ENCODE data around the gene POLG. TPM values are rescaled to one million over a fixed set of nuclear protein-coding genes. Genes with fewer than 3 reads are reported as not detected.

POLG gene
- total and polyA plus RNA-seq, 2 of the 4 experiments (the other 2 are of a cell fraction), result 19.9 to 30.6 TPM

- H2AK5ac ChIP-seq (ENCODE audit: low read depth, low read length), result no peak overlapping the region
- POLR2A ChIA-PET (ENCODE audit: unreplicated experiment), result no interaction called here
- ATAC-seq (ENCODE audit: low read depth), result no peak
These were observed 42.6 kb upstream of the POLG start for GRCh38 chr15:89377024-89377841.

More at GRCh38 chr15:89377024-89377841, 42.6 kb upstream of the POLG start:
- H3K4me2 ChIP-seq (ENCODE audit: low read depth, low read length), result no peak overlapping the region
- H3K4me1 ChIP-seq (ENCODE audit: control insufficient read depth, insufficient read depth, low read length), result no peaks in the 10 kb centered on the region
- no peak overlapping the region for H3K27ac ChIP-seq (ENCODE audit: insufficient read depth, low read length)
- H2BK120ac ChIP-seq (ENCODE audit: low read depth, low read length), result no peak overlapping the region
- intact Hi-C loops (cut with micrococcal nuclease) (no loop called here), in situ Hi-C loops (cut with MboI; ENCODE audit: low sequenced_read_pairs) (no loop called here), dilution Hi-C loops (cut with HindIII; ENCODE audit: low sequenced_read_pairs, unreplicated experiment) (no loop called here)
- no peak overlapping the region for H3K4me3 ChIP-seq (ENCODE audit: insufficient read depth, low read depth, low read length)
- H3K9me3 ChIP-seq (ENCODE audit: control insufficient read depth, insufficient read depth, low read length), result no peaks in the 10 kb centered on the region; the same call in 1 of the 2 replicates
- H3K4ac ChIP-seq (ENCODE audit: low read depth, low read length), result no peak overlapping the region
- H3K36me3 ChIP-seq (ENCODE audit: control insufficient read depth, insufficient read depth, low read length), result no peaks in the 10 kb centered on the region
- H2BK15ac ChIP-seq (ENCODE audit: low read depth, low read length), result no peak overlapping the region
- no peak overlapping the region for H2AFZ ChIP-seq (replicated peaks; ENCODE audit: low read length, poor library complexity)
- TF ChIP-seq CHD1 (IDR thresholded peaks at IDR 0.05; ENCODE audit: low read depth, low read length) (no peak), RCOR1 (IDR thresholded peaks at IDR 0.05; ENCODE audit: insufficient replicate concordance, low read length) (no peak), FOS (IDR thresholded peaks at IDR 0.05; ENCODE audit: low read depth, low read length) (no peak)
- CTCF ChIA-PET, result no interaction called here
- no peak overlapping the region for H3K14ac ChIP-seq (replicated peaks; ENCODE audit: low read depth, low read length)
- no peaks in the 10 kb centered on the region for H3K9me1 ChIP-seq (ENCODE audit: insufficient read depth, low read length)
- no peak overlapping the region for H4K8ac ChIP-seq (ENCODE audit: low read depth in 2 of 2, low read length in 2 of 2)
- no TSS peak for BruUV-seq (replicated peaks)
- H4K20me1 ChIP-seq (ENCODE audit: insufficient read depth, low read length), result no peaks in the 10 kb centered on the region
- no peak overlapping the region for H3K23ac ChIP-seq (ENCODE audit: low read depth, low read length)
- H2BK5ac ChIP-seq (ENCODE audit: low read depth, low read length, poor library complexity, severe bottlenecking), result no peak overlapping the region
- WGBS, 2 experiments (ENCODE audit: extremely low coverage in 2 of 2, insufficient read length in 1 of 2), result 13% methylated on average over 15 of the region's 31 CpGs; no CpG with 5 or more reads in 1 of the 2 experiments
- peaks cover 92% of the 10 kb centered on the region for H3K27me3 ChIP-seq (ENCODE audit: control insufficient read depth, insufficient read depth, low read length)
- no peak overlapping the region for H4K91ac ChIP-seq (ENCODE audit: insufficient read depth, low read depth, low read length)
- no peak overlapping the region for H4K5ac ChIP-seq (ENCODE audit: low read depth, low read length)
- H3K18ac ChIP-seq (ENCODE audit: low read depth, low read length), result no peak overlapping the region
- H2BK20ac ChIP-seq (ENCODE audit: low read depth, low read length), result no peak overlapping the region
- no peaks in the 10 kb centered on the region for H3K79me1 ChIP-seq (ENCODE audit: low read depth in 1 of 2, low read length in 2 of 2)
- DNase-seq, result no peak
- no peak overlapping the region for H2AK9ac ChIP-seq (replicated peaks; ENCODE audit: low read depth, low read length, poor library complexity)
- no peak overlapping the region for H3K56ac ChIP-seq (ENCODE audit: extremely low read depth, insufficient read depth, low read length)
- H3K9ac ChIP-seq (ENCODE audit: low read depth, low read length), result no peak overlapping the region

Data from IMR-90 (cell line).